Peyer's patch (tissue), 4 donors: ENCODE data around the gene PRKACB.

ENCODE experiments used
- CTCF ChIP-seq, 6 experiments: fragments of 450-650 bp in 4 of 6; fragments of 200-600 bp in 2 of 6; sonication (generic) in 1 of 6; IDR thresholded peaks; one replicate each; pipeline ENCODE4 v1.5.1; 2017 to 2019; ENCODE audit warnings: antibody characterized with exemption in 6 of 6, mild to moderate bottlenecking in 3 of 6, moderate library complexity in 1 of 6
- POLR2A ChIP-seq, 2 donors: fragments of 450-650 bp; IDR thresholded peaks; one replicate each; pipeline ENCODE4 v1.5.1; 2017; ENCODE audit warnings: antibody characterized with exemption in 2 of 2, mild to moderate bottlenecking in 2 of 2, moderate library complexity in 2 of 2

DNA sequence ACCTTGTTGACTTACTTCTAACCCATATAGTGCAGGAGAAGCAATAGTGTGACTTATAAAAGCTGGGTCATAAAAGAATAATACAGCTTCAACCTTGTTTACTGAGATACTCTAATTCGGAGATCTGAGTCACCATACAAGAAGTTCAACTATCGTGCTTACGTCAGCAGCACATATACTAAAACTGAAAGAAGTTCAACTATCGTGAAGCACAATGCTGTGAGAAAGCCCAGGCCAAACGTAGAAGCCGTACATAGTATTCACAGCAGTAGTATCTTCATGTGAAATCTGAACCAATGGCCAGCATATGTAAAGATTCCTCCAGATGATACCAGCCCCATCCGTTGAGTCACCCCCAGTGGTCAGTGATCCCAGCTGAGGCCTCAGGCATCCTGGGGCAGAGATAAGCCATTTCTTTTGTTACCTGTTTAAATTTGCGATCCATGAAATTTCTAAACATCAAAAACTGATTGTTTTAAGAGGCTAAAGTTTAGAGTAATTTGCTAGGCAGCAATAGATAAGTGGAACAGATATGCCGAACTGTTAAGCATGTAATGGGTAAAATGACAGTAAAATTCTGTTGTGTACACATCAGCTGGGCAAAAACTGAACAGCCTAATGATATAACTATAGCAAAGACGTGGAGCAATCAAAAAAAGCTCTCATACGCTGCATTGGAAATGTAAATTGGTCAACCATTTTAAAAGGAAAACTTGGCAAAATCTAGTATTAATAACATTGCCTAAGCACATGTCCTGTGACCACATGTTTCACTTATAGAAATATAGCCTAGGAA is 103.6 kb downstream of the PRKACB start:
- TF ChIP-seq POLR2A (IDR thresholded peaks at IDR 0.05) (peak in 1 of 2 donors; percentile 28), CTCF (IDR thresholded peaks at IDR 0.05) (peak in 2 of 6 experiments; percentile 8 to 22)
